ENCODE results near the gene SLC23A1.

The SLC23A1 gene

DNA sequence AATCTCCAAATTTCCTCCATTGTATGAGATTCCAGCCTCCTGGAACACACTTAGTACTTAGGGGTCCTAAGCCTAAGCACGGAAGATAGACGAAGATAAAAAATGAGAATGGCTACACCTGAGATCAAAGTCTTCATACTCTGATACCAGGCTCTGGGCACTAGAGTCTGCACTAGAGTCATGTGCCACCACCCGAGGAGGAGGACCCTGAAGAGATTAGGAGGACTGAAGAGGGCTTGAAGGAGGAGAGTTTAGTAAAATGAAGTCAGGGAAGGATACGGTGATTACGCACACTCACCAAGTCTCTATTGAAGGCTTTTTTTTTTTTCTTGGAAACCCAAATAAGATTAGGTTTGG, 21.4 kb upstream of the SLC23A1 start:
- Histone ChIP-seq H3K9me3 (ENCODE audit: insufficient read depth, low read depth, low read length) (no peaks in the 10 kb centered on the region), H3K4me3 (ENCODE audit: low read length, poor library complexity, severe bottlenecking) (peak overlapping the region; percentile 76), H3K27me3 (ENCODE audit: insufficient read depth, low read length, poor library complexity, severe bottlenecking) (no peaks in the 10 kb centered on the region), H3K79me2 (ENCODE audit: insufficient read depth, low read length) (no peaks in the 10 kb centered on the region), H3K4me1 (ENCODE audit: insufficient read depth, low read length, poor library complexity, severe bottlenecking) (peaks cover 19% of the 10 kb centered on the region), H2AFZ (ENCODE audit: low read length) (peak overlapping the region; percentile 89), H3K4me2 (ENCODE audit: low read depth, low read length, poor library complexity, severe bottlenecking) (peak overlapping the region; percentile 86), H3K9me2 (replicated peaks; ENCODE audit: low read depth, low read length) (no peaks in the 10 kb centered on the region), H3F3A (ENCODE audit: low read depth) (0 out of 2 replicates have a peak, but pooled peaks cover 4% of the 10 kb centered on the region), H3K36me3 (ENCODE audit: insufficient read depth, low read length) (no peaks in the 10 kb centered on the region), H3K9ac (ENCODE audit: low read depth, low read length, poor library complexity, severe bottlenecking) (peak overlapping the region; percentile 69), H4K20me1 (ENCODE audit: insufficient read depth, low read length, poor library complexity, severe bottlenecking) (no peaks in the 10 kb centered on the region)
- TF ChIP-seq, protein P1, sequence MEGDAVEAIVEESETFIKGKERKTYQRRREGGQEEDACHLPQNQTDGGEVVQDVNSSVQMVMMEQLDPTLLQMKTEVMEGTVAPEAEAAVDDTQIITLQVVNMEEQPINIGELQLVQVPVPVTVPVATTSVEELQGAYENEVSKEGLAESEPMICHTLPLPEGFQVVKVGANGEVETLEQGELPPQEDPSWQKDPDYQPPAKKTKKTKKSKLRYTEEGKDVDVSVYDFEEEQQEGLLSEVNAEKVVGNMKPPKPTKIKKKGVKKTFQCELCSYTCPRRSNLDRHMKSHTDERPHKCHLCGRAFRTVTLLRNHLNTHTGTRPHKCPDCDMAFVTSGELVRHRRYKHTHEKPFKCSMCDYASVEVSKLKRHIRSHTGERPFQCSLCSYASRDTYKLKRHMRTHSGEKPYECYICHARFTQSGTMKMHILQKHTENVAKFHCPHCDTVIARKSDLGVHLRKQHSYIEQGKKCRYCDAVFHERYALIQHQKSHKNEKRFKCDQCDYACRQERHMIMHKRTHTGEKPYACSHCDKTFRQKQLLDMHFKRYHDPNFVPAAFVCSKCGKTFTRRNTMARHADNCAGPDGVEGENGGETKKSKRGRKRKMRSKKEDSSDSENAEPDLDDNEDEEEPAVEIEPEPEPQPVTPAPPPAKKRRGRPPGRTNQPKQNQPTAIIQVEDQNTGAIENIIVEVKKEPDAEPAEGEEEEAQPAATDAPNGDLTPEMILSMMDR (conservative IDR thresholded peaks at IDR 0.05; ENCODE audit: low read length) = peak; percentile 28; the same call in 1 of the 2 replicates
- no peak for TF ChIP-seq EZH2phosphoT487 (IDR thresholded peaks at IDR 0.05; ENCODE audit: borderline replicate concordance)

DNA sequence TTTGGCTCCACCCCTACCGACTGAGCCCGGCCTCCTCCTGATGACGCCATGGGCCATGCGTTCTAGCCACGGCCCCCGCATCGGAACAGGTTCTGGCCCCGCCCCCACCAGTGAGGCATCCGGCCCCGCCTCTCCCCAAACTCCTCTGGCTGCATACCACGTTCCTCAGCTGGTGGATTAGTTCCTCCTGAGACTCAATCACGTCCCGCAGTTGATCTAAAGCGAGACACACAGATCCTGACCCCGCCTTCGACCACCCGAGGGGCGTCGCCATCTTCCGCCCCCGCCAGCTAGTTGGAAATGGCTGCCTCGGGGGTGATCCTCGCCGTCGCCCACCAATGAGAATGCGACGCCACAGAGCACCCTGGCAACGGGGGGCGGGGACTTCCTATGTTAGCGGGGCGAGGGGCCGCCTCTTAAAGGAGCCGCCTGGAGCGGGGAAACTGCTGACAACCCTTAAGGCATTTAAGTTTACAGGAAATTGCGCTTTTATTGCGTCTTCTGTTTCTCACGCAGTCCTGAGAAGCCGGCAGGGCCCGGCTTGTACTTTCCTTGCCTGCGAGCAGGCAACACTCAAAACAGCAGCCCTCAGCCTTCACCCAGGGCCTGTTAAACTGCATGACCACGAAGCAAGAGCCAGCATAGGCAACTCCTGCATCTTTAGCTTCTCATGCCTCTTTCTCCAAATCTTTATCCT, 20.8 kb upstream of the SLC23A1 start, which contains the start of gene SPATA24:
Gene SPATA24 (minus strand): TSS at position 303 of the 697 bp plus-strand sequence. CDS start 29 bp downstream, at position 274.
- H3K9me2 ChIP-seq (replicated peaks; ENCODE audit: low read depth, low read length) = no peaks in the 10 kb centered on the region
- H2AFZ ChIP-seq (ENCODE audit: low read length) = peak within 1 kb of the TSS; percentile 89
- TF ChIP-seq, protein P1 (conservative IDR thresholded peaks at IDR 0.05; ENCODE audit: low read length) = no peak
- TF ChIP-seq EZH2phosphoT487 (IDR thresholded peaks at IDR 0.05; ENCODE audit: borderline replicate concordance) = no peak
- H3K79me2 ChIP-seq (ENCODE audit: insufficient read depth, low read length) = no peaks in the 10 kb centered on the region
- H3K27me3 ChIP-seq (ENCODE audit: insufficient read depth, low read length, poor library complexity, severe bottlenecking) = no peaks in the 10 kb centered on the region
- H3K4me2 ChIP-seq (ENCODE audit: low read depth, low read length, poor library complexity, severe bottlenecking) = peak within 1 kb of the TSS; percentile 86
- H4K20me1 ChIP-seq (ENCODE audit: insufficient read depth, low read length, poor library complexity, severe bottlenecking) = no peaks in the 10 kb centered on the region
- peak within 1 kb of the TSS; percentile 69 for H3K9ac ChIP-seq (ENCODE audit: low read depth, low read length, poor library complexity, severe bottlenecking)
- no peaks in the 10 kb centered on the region for H3K9me3 ChIP-seq (ENCODE audit: insufficient read depth, low read depth, low read length)
- H3K36me3 ChIP-seq (ENCODE audit: insufficient read depth, low read length) = no peaks in the 10 kb centered on the region
- peak within 1 kb of the TSS; percentile 76 for H3K4me3 ChIP-seq (ENCODE audit: low read length, poor library complexity, severe bottlenecking)
- 0 out of 2 replicates have a peak, but pooled peaks cover 4% of the 10 kb centered on the region for H3F3A ChIP-seq (ENCODE audit: low read depth)
- peaks cover 19% of the 10 kb centered on the region for H3K4me1 ChIP-seq (ENCODE audit: insufficient read depth, low read length, poor library complexity, severe bottlenecking)

DNA sequence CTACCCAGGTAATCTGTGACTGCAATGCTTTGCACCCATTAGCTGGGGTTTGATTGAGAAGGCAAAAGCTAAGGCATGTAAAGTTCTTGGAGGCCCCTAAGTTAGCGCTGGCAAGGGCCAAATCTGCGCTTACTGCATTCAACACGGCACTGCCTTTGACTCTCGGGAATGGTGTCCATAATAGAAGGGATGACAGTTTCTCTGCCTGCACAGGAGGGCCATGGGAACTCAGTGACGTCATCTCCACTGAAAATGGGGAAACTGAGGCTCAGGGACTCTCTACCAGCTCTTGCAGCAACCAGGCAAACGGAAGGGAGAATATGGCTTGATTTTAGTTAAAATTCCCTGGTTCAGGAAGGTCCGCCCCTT, 20.3 kb upstream of the SLC23A1 start:
- TF ChIP-seq, protein P1 (conservative IDR thresholded peaks at IDR 0.05; ENCODE audit: low read length) = no peak
- TF ChIP-seq EZH2phosphoT487 (IDR thresholded peaks at IDR 0.05; ENCODE audit: borderline replicate concordance) = no peak
- H3K9me3 ChIP-seq (ENCODE audit: insufficient read depth, low read depth, low read length) = no peaks in the 10 kb centered on the region
- peak overlapping the region; percentile 84 for H2AFZ ChIP-seq (ENCODE audit: low read length)
- peaks cover 19% of the 10 kb centered on the region for H3K4me1 ChIP-seq (ENCODE audit: insufficient read depth, low read length, poor library complexity, severe bottlenecking)
- H3K9me2 ChIP-seq (replicated peaks; ENCODE audit: low read depth, low read length) = no peaks in the 10 kb centered on the region
- H3K4me3 ChIP-seq (ENCODE audit: low read length, poor library complexity, severe bottlenecking) = peak overlapping the region; percentile 76
- no peaks in the 10 kb centered on the region for H4K20me1 ChIP-seq (ENCODE audit: insufficient read depth, low read length, poor library complexity, severe bottlenecking)
- H3F3A ChIP-seq (ENCODE audit: low read depth) = 0 out of 2 replicates have a peak, but pooled peaks cover 4% of the 10 kb centered on the region
- no peaks in the 10 kb centered on the region for H3K79me2 ChIP-seq (ENCODE audit: insufficient read depth, low read length)
- H3K9ac ChIP-seq (ENCODE audit: low read depth, low read length, poor library complexity, severe bottlenecking) = peak overlapping the region; percentile 69
- no peaks in the 10 kb centered on the region for H3K36me3 ChIP-seq (ENCODE audit: insufficient read depth, low read length)
- peak overlapping the region; percentile 86 for H3K4me2 ChIP-seq (ENCODE audit: low read depth, low read length, poor library complexity, severe bottlenecking)
- H3K27me3 ChIP-seq (ENCODE audit: insufficient read depth, low read length, poor library complexity, severe bottlenecking) = no peaks in the 10 kb centered on the region

All from Loucy (cell line).